A549 (cell line): ENCODE data around the gene WBP1L.

Experiments
- CBX8 ChIP-seq: fragments of 200-600 bp; sonication (generic); IDR thresholded peaks from 2 replicates; pipeline ENCODE4 v1.6.1; 2016
- CHD2 ChIP-seq: fragments of 150-350 bp; IDR thresholded peaks from 2 replicates; pipeline ENCODE4 v1.6.1; 2014; ENCODE audit warnings: low read length; ENCODE audit not compliant: partially characterized antibody
- CHD4 ChIP-seq: fragments of 200-600 bp; sonication (generic); IDR thresholded peaks from 2 replicates; pipeline ENCODE4 v1.6.1; 2016; ENCODE audit warnings: antibody characterized with exemption, mild to moderate bottlenecking, borderline replicate concordance
- EP300 ChIP-seq, 2 experiments: fragments of >200 bp; sonication (Bioruptor Twin); formaldehyde crosslinking; IDR thresholded peaks; 2 replicates in 1 of 2; 3 replicates in 1 of 2; pipeline ENCODE4 v1.6.1; 2016 to 2017
- NR3C1 ChIP-seq: fragments of >200 bp; sonication (Bioruptor Twin); formaldehyde crosslinking; IDR thresholded peaks from 3 replicates; pipeline ENCODE4 v1.6.1; 2017
- RARB ChIP-seq: fragments of 250-450 bp; sonication (Bioruptor Pico); IDR thresholded peaks from 2 replicates; pipeline ENCODE4 v1.8.0; 2021; ENCODE audit warnings: mild to moderate bottlenecking, moderate library complexity
- TF ChIP-seq, protein P1 (sequence below): fragments of >200 bp; sonication (Bioruptor Twin); formaldehyde crosslinking; IDR thresholded peaks from 3 replicates; pipeline ENCODE4 v1.5.1; 2016
- TF ChIP-seq, protein P2 (sequence below): fragments of 450-650 bp; IDR thresholded peaks from 2 replicates; pipeline ENCODE4 v1.6.1; 2014; ENCODE audit warnings: antibody characterized with exemption

DNA sequence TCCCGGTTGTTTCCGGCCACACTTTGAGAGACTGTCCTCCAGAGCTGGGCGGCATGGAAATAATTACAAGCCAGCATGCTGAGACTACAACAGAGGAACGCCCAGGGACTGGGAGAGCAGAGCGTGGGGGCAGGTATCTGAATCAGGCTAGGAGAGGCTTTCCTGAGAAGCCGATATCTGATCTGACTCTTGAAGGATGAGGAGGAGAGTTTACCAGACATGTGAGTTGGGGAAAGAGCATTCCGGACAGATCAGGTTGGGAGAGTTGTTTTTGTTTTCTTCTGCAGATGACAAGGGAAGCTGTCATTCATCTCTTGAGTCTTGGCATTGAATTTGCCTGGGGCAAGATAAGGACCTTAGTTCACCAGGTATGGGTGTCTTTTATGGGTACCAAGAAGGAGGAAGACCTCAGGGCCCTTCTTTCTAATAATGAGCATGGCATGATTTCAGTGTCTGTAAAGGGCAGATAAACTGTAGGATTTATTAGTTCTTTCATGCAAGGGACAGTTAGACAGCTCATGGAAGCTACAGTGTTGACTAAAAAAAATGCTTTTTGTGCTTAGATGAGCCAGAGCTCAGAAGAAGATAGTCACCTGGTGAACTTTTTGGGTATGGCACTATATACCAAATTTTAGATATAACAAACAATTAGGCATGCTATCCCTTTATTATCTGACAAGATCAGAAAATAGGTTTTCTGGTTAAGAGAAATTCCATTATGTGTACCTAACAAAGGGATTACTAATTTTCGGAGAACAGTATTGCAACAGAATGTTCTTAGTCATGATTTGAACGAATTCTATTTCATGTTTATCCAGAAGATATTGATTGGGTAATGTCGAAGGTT lies 36.2 kb downstream of the WBP1L start:
- TF ChIP-seq, protein P1, sequence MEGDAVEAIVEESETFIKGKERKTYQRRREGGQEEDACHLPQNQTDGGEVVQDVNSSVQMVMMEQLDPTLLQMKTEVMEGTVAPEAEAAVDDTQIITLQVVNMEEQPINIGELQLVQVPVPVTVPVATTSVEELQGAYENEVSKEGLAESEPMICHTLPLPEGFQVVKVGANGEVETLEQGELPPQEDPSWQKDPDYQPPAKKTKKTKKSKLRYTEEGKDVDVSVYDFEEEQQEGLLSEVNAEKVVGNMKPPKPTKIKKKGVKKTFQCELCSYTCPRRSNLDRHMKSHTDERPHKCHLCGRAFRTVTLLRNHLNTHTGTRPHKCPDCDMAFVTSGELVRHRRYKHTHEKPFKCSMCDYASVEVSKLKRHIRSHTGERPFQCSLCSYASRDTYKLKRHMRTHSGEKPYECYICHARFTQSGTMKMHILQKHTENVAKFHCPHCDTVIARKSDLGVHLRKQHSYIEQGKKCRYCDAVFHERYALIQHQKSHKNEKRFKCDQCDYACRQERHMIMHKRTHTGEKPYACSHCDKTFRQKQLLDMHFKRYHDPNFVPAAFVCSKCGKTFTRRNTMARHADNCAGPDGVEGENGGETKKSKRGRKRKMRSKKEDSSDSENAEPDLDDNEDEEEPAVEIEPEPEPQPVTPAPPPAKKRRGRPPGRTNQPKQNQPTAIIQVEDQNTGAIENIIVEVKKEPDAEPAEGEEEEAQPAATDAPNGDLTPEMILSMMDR, result no peak
- TF ChIP-seq EP300 (IDR thresholded peaks at IDR 0.05) (no peak), CHD4 (no peak), NR3C1 (no peak), CHD2 (no peak), RARB (CRISPR knock-in tag) (no peak), CBX8 (no peak)
- TF ChIP-seq, protein P2, sequence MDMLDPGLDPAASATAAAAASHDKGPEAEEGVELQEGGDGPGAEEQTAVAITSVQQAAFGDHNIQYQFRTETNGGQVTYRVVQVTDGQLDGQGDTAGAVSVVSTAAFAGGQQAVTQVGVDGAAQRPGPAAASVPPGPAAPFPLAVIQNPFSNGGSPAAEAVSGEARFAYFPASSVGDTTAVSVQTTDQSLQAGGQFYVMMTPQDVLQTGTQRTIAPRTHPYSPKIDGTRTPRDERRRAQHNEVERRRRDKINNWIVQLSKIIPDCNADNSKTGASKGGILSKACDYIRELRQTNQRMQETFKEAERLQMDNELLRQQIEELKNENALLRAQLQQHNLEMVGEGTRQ, result no peak
